Measurements from ENCODE around the gene TRABD. TPM values are rescaled to one million over a fixed set of nuclear protein-coding genes. Genes with fewer than 3 reads are reported as not detected.
"Not testable (repeated sequence)": the region's sequence is repeated elsewhere in the genome, so short reads cannot be mapped to it uniquely, and the experiment has no call there.

Gene TRABD
- total RNA-seq, 1 donor from 2014 or later, result 34.8 TPM

GRCh38 chr22:50151571-50152537 lies 33.9 kb upstream of the TRABD start:
- no peak for DNase-seq (ENCODE audit: low read depth, low spot score)

- no peak for DNase-seq (ENCODE audit: low read depth, low spot score)
Observed at GRCh38 chr22:50153056-50153755, 32.5 kb upstream of the TRABD start.

DNA sequence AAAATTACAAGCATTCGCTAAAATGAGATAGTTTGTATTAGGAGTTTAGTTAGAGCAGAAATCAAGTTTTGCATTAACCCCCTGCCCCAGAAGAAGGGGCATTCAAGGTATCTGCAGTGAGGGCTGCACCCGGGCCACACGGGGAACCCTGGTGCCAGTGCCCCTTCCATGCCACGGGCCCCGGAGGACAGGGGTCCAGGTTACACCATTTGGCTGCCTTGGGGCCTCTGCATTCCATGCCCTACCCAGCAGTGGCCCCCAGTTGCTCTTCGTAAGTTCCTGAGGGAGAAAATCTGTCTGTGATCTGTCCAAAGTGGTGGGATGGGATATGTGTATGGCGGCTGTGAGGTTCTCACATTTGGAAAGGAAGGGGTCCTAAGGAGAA lies 32.0 kb upstream of the TRABD start:
- DNase-seq (ENCODE audit: low read depth, low spot score), result no peak

GRCh38 chr22:50157709-50158375 lies 27.9 kb upstream of the TRABD start:
- no peak for DNase-seq (ENCODE audit: low read depth, low spot score)

GRCh38 chr22:50160947-50161346 lies 24.8 kb upstream of the TRABD start:
- no peak for DNase-seq (ENCODE audit: low read depth, low spot score)

DNA sequence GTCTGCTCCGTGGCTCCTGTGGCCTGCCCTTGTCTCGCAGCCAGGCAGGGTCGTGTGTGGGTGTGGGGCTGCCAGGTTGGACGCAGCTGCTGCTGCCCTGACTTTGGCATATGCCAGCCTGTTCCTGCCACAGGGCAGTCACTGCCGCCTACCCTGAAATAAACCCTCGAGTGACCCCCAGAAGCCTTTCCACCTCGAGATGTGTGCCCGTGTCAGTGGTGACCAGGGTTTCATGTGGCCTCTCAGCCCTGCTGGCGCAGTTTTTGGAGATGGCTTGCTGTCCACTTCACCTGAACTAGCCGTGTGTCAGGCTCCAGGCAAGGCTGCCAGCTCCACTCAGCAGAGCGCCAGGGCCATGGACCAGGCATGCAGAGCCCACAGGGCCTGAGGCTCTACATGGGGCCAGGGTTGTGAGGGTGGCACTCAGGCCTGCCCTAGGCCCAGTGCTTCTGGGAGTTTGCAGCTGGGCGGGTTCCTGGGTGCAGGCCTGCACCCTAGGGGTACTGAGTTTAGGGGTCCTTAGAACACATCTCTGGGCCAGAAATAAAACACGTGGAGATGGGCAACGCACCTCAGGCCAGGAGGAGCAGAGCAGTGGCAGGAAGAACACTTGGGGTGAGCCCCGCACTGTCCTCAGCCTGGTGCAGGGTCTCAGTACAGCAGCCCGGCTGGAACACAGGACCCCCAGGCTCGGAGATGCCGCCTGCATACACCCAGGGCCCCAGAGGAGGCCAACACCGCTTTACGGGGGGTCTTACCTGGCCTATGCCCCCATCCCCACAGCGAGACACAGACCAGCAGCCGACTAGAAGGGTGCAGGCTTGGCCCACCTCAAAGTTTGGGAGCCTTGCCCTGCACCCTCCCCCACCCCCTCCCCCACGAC lies 24.0 kb upstream of the TRABD start:
- DNase-seq (ENCODE audit: low read depth, low spot score), result no peak

GRCh38 chr22:50162391-50162956 lies 23.2 kb upstream of the TRABD start:
- DNase-seq (ENCODE audit: low read depth, low spot score), result no peak

- no peak for DNase-seq (ENCODE audit: low read depth, low spot score)
Observed at GRCh38 chr22:50165436-50166123, 20.1 kb upstream of the TRABD start.

- no peak for DNase-seq (ENCODE audit: low read depth, low spot score)
Observed at GRCh38 chr22:50167689-50168489, 17.8 kb upstream of the TRABD start.

DNA sequence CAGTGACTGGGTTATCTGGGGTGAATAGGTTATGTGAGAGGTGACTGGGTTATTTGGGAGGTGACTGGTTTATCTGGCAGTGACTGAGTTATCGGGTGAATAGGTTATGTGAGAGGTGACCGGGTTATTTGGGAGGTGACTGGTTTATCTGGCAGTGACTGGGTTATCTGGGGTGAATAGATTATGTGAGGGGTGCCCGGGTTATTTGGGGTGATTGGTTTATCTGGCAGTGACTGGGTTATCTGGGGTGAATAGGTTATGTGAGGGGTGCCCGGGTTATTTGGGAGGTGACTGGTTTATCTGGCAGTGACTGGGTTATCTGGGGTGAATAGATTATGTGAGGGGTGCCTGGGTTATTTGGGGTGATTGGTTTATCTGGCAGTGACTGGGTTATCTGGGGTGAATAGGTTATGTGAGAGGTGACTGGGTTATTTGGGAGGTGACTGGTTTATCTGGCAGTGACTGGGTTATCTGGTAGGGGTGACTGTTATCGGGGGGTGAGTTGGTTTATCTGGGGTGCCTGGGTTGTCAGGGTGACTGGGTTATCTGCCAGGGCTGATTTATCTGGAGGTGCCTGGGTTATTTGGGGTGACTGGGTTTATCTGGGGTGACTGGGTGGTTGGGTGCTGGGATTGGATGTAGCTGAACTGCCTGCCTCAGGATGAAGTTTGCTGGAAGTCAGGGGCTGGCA lies 17.1 kb upstream of the TRABD start:
- DNase-seq (ENCODE audit: low read depth, low spot score), result not testable (repeated sequence)

DNA sequence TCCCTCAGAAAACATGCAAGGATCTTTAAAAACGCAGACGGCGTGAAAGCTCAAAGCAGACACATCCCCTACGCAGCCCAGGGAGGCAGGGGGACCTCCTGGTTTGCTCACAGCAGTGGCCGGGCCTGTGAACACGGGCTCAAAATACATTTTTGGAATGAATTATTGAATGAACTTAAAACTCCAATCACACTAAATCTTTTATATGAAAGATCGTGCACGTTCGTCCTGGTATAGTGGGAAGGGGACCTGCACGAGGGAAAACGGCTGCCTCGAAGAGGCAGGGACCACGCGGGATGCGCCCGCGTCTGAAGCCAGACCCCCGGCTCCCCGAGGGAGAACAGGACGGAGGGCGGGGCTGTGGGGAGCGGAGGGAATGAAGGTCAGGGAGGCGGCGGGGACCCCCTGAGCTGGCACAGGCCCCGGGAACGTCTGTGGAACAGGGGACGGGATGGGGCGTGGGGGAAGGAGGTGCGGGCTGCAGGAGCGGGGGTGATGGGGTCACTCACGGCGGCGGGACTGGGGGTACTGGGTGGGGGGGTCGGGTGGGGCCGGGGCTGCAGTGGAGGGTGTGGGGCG lies 16.4 kb upstream of the TRABD start:
- DNase-seq (ENCODE audit: low read depth, low spot score), result no peak

DNA sequence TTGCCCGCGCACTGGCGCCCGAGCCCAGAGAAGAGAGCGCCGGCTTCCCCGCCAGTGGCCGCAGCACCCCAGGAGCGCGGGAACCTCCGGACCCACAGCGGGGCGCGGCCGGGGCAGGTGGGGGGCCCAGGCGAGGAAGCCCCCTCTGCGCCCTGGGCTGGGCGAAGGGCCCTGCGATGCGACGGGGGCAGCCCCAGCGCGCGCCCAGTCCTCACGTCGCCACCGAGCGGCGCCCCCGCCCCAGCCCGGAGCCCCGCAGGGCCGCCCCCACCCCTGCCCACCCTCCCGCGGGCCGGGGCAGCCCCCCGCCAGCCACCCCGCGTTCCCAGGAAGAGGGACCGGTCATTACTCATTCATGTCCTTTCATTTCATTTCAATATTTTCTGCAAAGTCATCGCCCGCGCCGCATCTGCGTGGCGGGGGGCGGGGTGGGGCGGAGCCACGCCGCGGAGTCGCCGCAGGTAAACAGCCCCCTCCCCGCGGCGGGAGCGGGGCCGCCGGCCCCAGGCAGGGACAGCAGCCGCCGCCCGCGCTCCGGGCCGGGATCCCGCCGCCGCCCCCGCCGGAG lies 15.9 kb upstream of the TRABD start:
- no peak for DNase-seq (ENCODE audit: low read depth, low spot score)

GRCh38 chr22:50170453-50171318 lies 15.0 kb upstream of the TRABD start, which contains the start of gene PANX2:
Gene PANX2, plus strand, starts transcription at chr22:50170731. Its CDS starts 0 bp downstream, at chr22:50170731.
- DNase-seq (ENCODE audit: low read depth, low spot score), result no peak

- no peak for DNase-seq (ENCODE audit: low read depth, low spot score)
Observed at GRCh38 chr22:50171319-50171964, 14.3 kb upstream of the TRABD start.

DNA sequence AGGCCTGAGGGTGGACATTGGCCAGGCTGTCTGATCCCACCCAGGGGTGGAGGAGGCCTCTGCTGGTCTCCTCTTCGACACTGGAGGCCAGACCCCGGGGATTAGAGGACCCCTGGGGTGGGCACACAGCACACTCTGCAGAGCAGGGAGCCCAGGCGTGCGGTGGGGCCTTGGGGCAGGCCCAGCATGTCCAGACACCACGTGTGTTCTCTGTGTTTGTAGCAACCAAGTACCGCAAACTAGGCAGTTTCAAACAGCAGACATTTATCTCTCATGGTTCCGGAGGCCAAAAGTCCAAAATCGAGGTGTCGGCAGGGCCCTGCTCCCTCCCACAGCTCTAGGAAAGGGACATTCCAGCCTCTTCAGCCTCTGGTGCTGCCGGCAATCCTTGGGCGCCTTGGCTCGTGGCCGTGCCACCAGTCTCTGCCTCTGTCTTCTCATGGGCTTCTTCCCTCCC lies 13.7 kb upstream of the TRABD start:
- no peak for DNase-seq (ENCODE audit: low read depth, low spot score)

DNA sequence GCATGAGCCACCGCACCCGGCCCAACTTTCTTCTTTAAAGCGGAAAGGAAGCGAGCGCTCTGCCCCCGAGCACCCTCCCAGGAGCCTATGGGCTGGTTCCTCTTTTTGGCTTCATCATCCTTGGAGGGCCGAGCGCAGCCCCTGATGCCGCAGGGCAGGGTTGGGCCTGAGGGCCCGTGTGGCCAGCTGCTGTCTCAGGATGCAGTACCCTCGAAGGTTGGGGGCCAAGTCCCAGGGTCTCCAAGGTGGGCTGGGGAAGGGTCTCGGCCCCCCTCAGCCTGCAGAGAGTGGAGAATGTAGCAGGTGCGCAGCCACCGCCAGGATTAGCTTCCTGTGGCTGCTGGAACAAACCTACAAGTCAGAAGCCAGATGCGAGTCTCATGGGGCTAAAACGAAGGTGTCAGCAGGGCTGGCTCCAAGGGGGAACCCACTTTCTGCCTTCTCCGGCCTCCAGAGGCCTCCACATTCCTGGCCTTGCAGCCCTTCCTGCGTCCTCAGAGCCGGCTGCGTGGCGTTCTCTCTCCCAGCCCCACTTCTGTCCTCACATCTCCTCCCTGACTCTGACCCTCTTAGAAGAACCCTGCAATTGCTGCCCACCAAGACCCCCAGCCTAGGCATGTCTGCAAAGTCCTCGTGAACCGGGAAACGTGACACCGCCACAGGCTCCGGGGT lies 12.3 kb upstream of the TRABD start:
- DNase-seq (ENCODE audit: low read depth, low spot score), result no peak

All from pulmonary artery endothelial cell (primary cell).